ENCODE data around the gene OR56A5.

OR56A5 gene

GRCh38 chr11:5968394-5968793 lies at the start of gene OR56A5:
Gene OR56A5 (minus strand): TSS chr11:5968494. CDS start chr11:5968494, 0 bp downstream.
- DNase-seq (ENCODE audit: low read depth): no peak
- no peak for TF ChIP-seq CTCF (IDR thresholded peaks at IDR 0.05; ENCODE audit: insufficient read depth, low read depth, low read length, missing control alignments)
- H3K4me3 ChIP-seq (ENCODE audit: low read depth, low read length): no peak within 1 kb of the TSS

GRCh38 chr11:6013042-6013441 lies 44.7 kb upstream of the OR56A5 start:
- no peak for TF ChIP-seq CTCF (IDR thresholded peaks at IDR 0.05; ENCODE audit: insufficient read depth, low read depth, low read length, missing control alignments)
- no peak for DNase-seq (ENCODE audit: low read depth)
- H3K4me3 ChIP-seq (ENCODE audit: low read depth, low read length): no peak overlapping the region

- TF ChIP-seq CTCF (IDR thresholded peaks at IDR 0.05; ENCODE audit: insufficient read depth, low read depth, low read length, missing control alignments): no peak
- DNase-seq (ENCODE audit: low read depth): no peak
These were observed 43.9 kb upstream of the OR56A5 start for GRCh38 chr11:6012035-6012668.

GRCh38 chr11:6006846-6007245 lies 38.6 kb upstream of the OR56A5 start, which contains the start of gene OR56A4:
Gene OR56A4 (minus strand): TSS chr11:6006946. CDS start chr11:6002992, 3,954 bp downstream.
- H3K4me3 ChIP-seq (ENCODE audit: low read depth, low read length): no peak within 1 kb of the TSS
- no peak for DNase-seq (ENCODE audit: low read depth)

More at GRCh38 chr11:6012035-6012668, 43.9 kb upstream of the OR56A5 start:
- H3K4me3 ChIP-seq (ENCODE audit: low read depth, low read length): no peak overlapping the region

GRCh38 chr11:6006395-6006794 lies 38.1 kb upstream of the OR56A5 start:
- H3K4me3 ChIP-seq (ENCODE audit: low read depth, low read length): no peak overlapping the region
- no peak for DNase-seq (ENCODE audit: low read depth)
- no peak for TF ChIP-seq CTCF (IDR thresholded peaks at IDR 0.05; ENCODE audit: insufficient read depth, low read depth, low read length, missing control alignments)

More at GRCh38 chr11:6006846-6007245, 38.6 kb upstream of the OR56A5 start, which contains the start of gene OR56A4:
- TF ChIP-seq CTCF (IDR thresholded peaks at IDR 0.05; ENCODE audit: insufficient read depth, low read depth, low read length, missing control alignments): no peak

GRCh38 chr11:6002202-6002699 lies 34.0 kb upstream of the OR56A5 start:
- TF ChIP-seq CTCF (IDR thresholded peaks at IDR 0.05; ENCODE audit: insufficient read depth, low read depth, low read length, missing control alignments): no peak
- no peak for DNase-seq (ENCODE audit: low read depth)

GRCh38 chr11:5994791-5995190 lies 26.5 kb upstream of the OR56A5 start:
- DNase-seq (ENCODE audit: low read depth): no peak
- H3K4me3 ChIP-seq (ENCODE audit: low read depth, low read length): no peak overlapping the region

More at GRCh38 chr11:6002202-6002699, 34.0 kb upstream of the OR56A5 start:
- no peak overlapping the region for H3K4me3 ChIP-seq (ENCODE audit: low read depth, low read length)

More at GRCh38 chr11:5994791-5995190, 26.5 kb upstream of the OR56A5 start:
- TF ChIP-seq CTCF (IDR thresholded peaks at IDR 0.05; ENCODE audit: insufficient read depth, low read depth, low read length, missing control alignments): no peak
